Hepatocyte (in vitro differentiated cells): ENCODE results near the gene YRDC. TPM values are rescaled to one million over a fixed set of nuclear protein-coding genes. Genes with fewer than 3 reads are reported as not detected.
A peak's percentile ranks its signal among the peaks of the same experiment; 100 is the strongest.

ENCODE experiments used
- DNase-seq: peaks from one replicate; pipeline ENCODE4 v3.0.0-alpha.2; 2016; ENCODE audit warnings: low spot score
- H2AFZ ChIP-seq: fragments of 200-600 bp; sonication (generic); 2 replicates; pipeline ENCODE4 v1.6.0; 2016; ENCODE audit warnings: antibody characterized with exemption, mild to moderate bottlenecking
- H3K27ac ChIP-seq: fragments of 200-600 bp; sonication (generic); 2 replicates; pipeline ENCODE4 v1.5.1; 2016; ENCODE audit warnings: mild to moderate bottlenecking
- H3K27me3 ChIP-seq: fragments of 200-600 bp; sonication (generic); 2 replicates; pipeline ENCODE4 v1.6.1; 2016
- H3K36me3 ChIP-seq: fragments of 200-600 bp; sonication (generic); replicated peaks from 2 replicates; pipeline ENCODE4 v1.5.1; 2016; ENCODE audit warnings: low read depth; ENCODE audit not compliant: insufficient read depth
- H3K4me1 ChIP-seq: fragments of 200-600 bp; sonication (generic); 2 replicates; pipeline ENCODE4 v1.5.1; 2016; ENCODE audit warnings: mild to moderate bottlenecking, moderate library complexity; ENCODE audit not compliant: insufficient read depth
- H3K4me2 ChIP-seq: fragments of 200-600 bp; sonication (generic); 2 replicates; pipeline ENCODE4 v1.6.0; 2016
- H3K4me3 ChIP-seq: fragments of 200-600 bp; sonication (generic); 2 replicates; pipeline ENCODE4 v1.5.1; 2016; ENCODE audit warnings: mild to moderate bottlenecking
- H3K79me2 ChIP-seq: fragments of 200-600 bp; sonication (generic); 2 replicates; pipeline ENCODE4 v1.6.0; 2017; ENCODE audit warnings: mild to moderate bottlenecking
- H3K9me2 ChIP-seq: fragments of 200-600 bp; sonication (generic); replicated peaks from 2 replicates; pipeline ENCODE4 v1.6.0; 2017; ENCODE audit warnings: mild to moderate bottlenecking; ENCODE audit not compliant: insufficient read depth
- H3K9me3 ChIP-seq: fragments of 200-600 bp; sonication (generic); 2 replicates; pipeline ENCODE4 v1.5.1; 2016; ENCODE audit warnings: low read depth, mild to moderate bottlenecking
- H4K20me1 ChIP-seq: fragments of 200-600 bp; sonication (generic); 2 replicates; pipeline ENCODE4 v1.6.0; 2016; ENCODE audit warnings: mild to moderate bottlenecking; ENCODE audit not compliant: insufficient read depth, poor library complexity, severe bottlenecking
- CTCF ChIP-seq: fragments of 200-600 bp; sonication (generic); IDR thresholded peaks from 2 replicates; pipeline ENCODE4 v1.5.1; 2016; ENCODE audit warnings: antibody characterized with exemption, mild to moderate bottlenecking; ENCODE audit not compliant: poor library complexity
- EZH2 ChIP-seq: fragments of 200-600 bp; sonication (generic); IDR thresholded peaks from 2 replicates; pipeline ENCODE4 v1.6.1; 2016; ENCODE audit warnings: antibody characterized with exemption, mild to moderate bottlenecking, borderline replicate concordance
- EZH2phosphoT487 ChIP-seq: fragments of 200-600 bp; sonication (generic); IDR thresholded peaks from one replicate; pipeline ENCODE4 v1.6.1; 2018; ENCODE audit warnings: antibody characterized with exemption, mild to moderate bottlenecking, low read depth, moderate library complexity; ENCODE audit not compliant: unreplicated experiment, severe bottlenecking
- WGBS: methylation state at CpG from one replicate; pipeline ENCODE4 v1.1.6; 2016; ENCODE audit warnings: low lambda C conversion rate; ENCODE audit errors: missing lambda C conversion rate; 5-methylcytosine and 5-hydroxymethylcytosine counted together
- polyA plus RNA-seq: library from polyadenylated mRNA; unstranded; fragments of >200 nt; fragmentation: Nextera tagmentation; extraction: Ambion mirVana; gene quantifications from 2 replicates; pipeline ENCODE4 v1.2.1, GENCODE V29; 2016
- total RNA-seq: library from RNA; depleted of rRNA; stranded (reverse); fragments of >200 nt; gene quantifications from 2 replicates; pipeline ENCODE4 v1.2.3, GENCODE V29; 2014

The YRDC gene
- total and polyA plus RNA-seq, 2 experiments from 2014 or later: 26.5 to 37.4 TPM

- H3K4me3 ChIP-seq: no peak overlapping the region
- H3K79me2 ChIP-seq: no peaks in the 10 kb centered on the region
- H2AFZ ChIP-seq: no peak overlapping the region
- DNase-seq: no peak
- no peaks in the 10 kb centered on the region for H3K36me3 ChIP-seq
- no peaks in the 10 kb centered on the region for H3K9me2 ChIP-seq
- H3K4me1 ChIP-seq: no peaks in the 10 kb centered on the region
- 96% methylated on average over 2 of the region's 2 CpGs for WGBS
- no peaks in the 10 kb centered on the region for H4K20me1 ChIP-seq
- no peak overlapping the region for H3K4me2 ChIP-seq
- H3K27ac ChIP-seq: no peak overlapping the region
- TF ChIP-seq EZH2 (no peak), CTCF (no peak), EZH2phosphoT487 (no peak)
- H3K9me3 ChIP-seq: no peaks in the 10 kb centered on the region
- no peaks in the 10 kb centered on the region for H3K27me3 ChIP-seq
These were observed 13.5 kb upstream of the YRDC start for GRCh38 chr1:37821481-37821880.

GRCh38 chr1:37817481-37817880 is 9.5 kb upstream of the YRDC start:
- Histone ChIP-seq H3K4me1 (no peaks in the 10 kb centered on the region), H4K20me1 (no peaks in the 10 kb centered on the region), H3K4me2 (no peak overlapping the region), H3K36me3 (no peaks in the 10 kb centered on the region), H3K27ac (no peak overlapping the region), H3K4me3 (no peak overlapping the region), H3K9me3 (no peaks in the 10 kb centered on the region), H2AFZ (no peak overlapping the region), H3K27me3 (no peaks in the 10 kb centered on the region), H3K79me2 (no peaks in the 10 kb centered on the region), H3K9me2 (no peaks in the 10 kb centered on the region)
- TF ChIP-seq CTCF (no peak), EZH2 (no peak), EZH2phosphoT487 (no peak)
- DNase-seq: peak; percentile 44
- 31% methylated on average over 2 of the region's 2 CpGs for WGBS

- Histone ChIP-seq H3K36me3 (no peaks in the 10 kb centered on the region), H3K4me3 (no peak overlapping the region), H3K79me2 (peaks cover 14% of the 10 kb centered on the region), H4K20me1 (no peaks in the 10 kb centered on the region), H3K27ac (no peak overlapping the region), H3K27me3 (no peaks in the 10 kb centered on the region), H2AFZ (no peak overlapping the region), H3K9me3 (no peaks in the 10 kb centered on the region), H3K9me2 (no peaks in the 10 kb centered on the region), H3K4me2 (no peak overlapping the region), H3K4me1 (peaks cover 3% of the 10 kb centered on the region)
- no peak for DNase-seq
- WGBS: 93% methylated on average over 7 of the region's 7 CpGs
- TF ChIP-seq CTCF (no peak), EZH2 (no peak), EZH2phosphoT487 (no peak)
These were observed 6.2 kb upstream of the YRDC start for GRCh38 chr1:37814252-37814651.
